Colonic mucosa (tissue), 4 donors: ENCODE results near the gene AP1S3. TPM values are rescaled to one million over a fixed set of nuclear protein-coding genes. Genes with fewer than 3 reads are reported as not detected.

ENCODE experiments used
- DNase-seq: peaks from one replicate; pipeline ENCODE4 v3.0.0-alpha.2; 2020
- H3K27ac ChIP-seq: fragments of 200-600 bp; one replicate; pipeline ENCODE4 v1.8.0; 2021
- H3K27me3 ChIP-seq: fragments of 200-600 bp; one replicate; pipeline ENCODE4 v1.8.0; 2021
- H3K36me3 ChIP-seq: fragments of 200-600 bp; one replicate; pipeline ENCODE4 v1.8.0; 2021
- H3K4me1 ChIP-seq: fragments of 200-600 bp; one replicate; pipeline ENCODE4 v1.8.0; 2021; ENCODE audit warnings: mild to moderate bottlenecking
- H3K4me3 ChIP-seq: fragments of 200-600 bp; one replicate; pipeline ENCODE4 v1.8.0; 2021
- H3K9ac ChIP-seq, 2 donors: one replicate each; pipeline ENCODE4 v1.7.0; 2013; ENCODE audit warnings: control low read depth in 2 of 2, low read depth in 2 of 2, low read length in 2 of 2
- H3K9me3 ChIP-seq: fragments of 200-600 bp; one replicate; pipeline ENCODE4 v1.8.0; 2021
- CTCF ChIP-seq: fragments of 200-600 bp; IDR thresholded peaks from one replicate; pipeline ENCODE4 v1.8.0; 2022; ENCODE audit warnings: antibody characterized with exemption, mild to moderate bottlenecking
- intact Hi-C: fragments of 100-400 bp; cut with DNase I; formaldehyde crosslinking; loops from one replicate; pipeline ENCODE4 v1.14.1; 2022
- total RNA-seq, 2 donors: library from RNA; stranded (reverse); fragmentation: NEBNext Ultra II Directional in 1 of 2; extraction: Animal tissue kit (Norgen Biotek cat#: 25700) in 1 of 2; gene quantifications; one replicate each; pipeline ENCODE4 v1.2.1, GENCODE V29; 2021
- donor health status: healthy.
- donor health status: DM: no; HTN: no; CAD: no.
- donor health status: DM: no; HTN: no; CAD: no.

AP1S3 gene
- 10 to 100 TPM in 1 of 2 donors, 1 to 10 TPM in 1; 8.8 to 12.0 TPM for total RNA-seq

GRCh38 chr2:223837287-223838061 lies at the start of gene AP1S3:
Gene AP1S3, minus strand, starts transcription at chr2:223837582. Its CDS starts 132 bp downstream, at chr2:223837450.
- H3K27ac ChIP-seq: peak within 1 kb of the TSS; percentile 66
- H3K36me3 ChIP-seq: no peaks in the 10 kb centered on the region
- peak within 1 kb of the TSS; percentile 61 for H3K4me3 ChIP-seq
- H3K4me1 ChIP-seq: peaks cover 7% of the 10 kb centered on the region
- DNase-seq: peak; percentile 91
- no peak for TF ChIP-seq CTCF
- H3K9ac ChIP-seq: peak within 1 kb of the TSS; percentile 73 to 80
- H3K27me3 ChIP-seq: no peaks in the 10 kb centered on the region
- H3K9me3 ChIP-seq: no peaks in the 10 kb centered on the region
- intact Hi-C loops: no loop called here

GRCh38 chr2:223887127-223887526 lies 49.7 kb upstream of the AP1S3 start:
- Histone ChIP-seq H3K4me1 (no peaks in the 10 kb centered on the region), H3K9ac (no peak overlapping the region), H3K36me3 (no peaks in the 10 kb centered on the region), H3K9me3 (no peaks in the 10 kb centered on the region), H3K4me3 (no peak overlapping the region), H3K27me3 (no peaks in the 10 kb centered on the region), H3K27ac (no peak overlapping the region)
- no peak for DNase-seq
- no peak for TF ChIP-seq CTCF
- intact Hi-C loops: no loop called here

- no peak overlapping the region for H3K4me3 ChIP-seq
- no peak for DNase-seq
- H3K9ac ChIP-seq: no peak overlapping the region
- TF ChIP-seq CTCF: no peak
- H3K27ac ChIP-seq: no peak overlapping the region
- no peaks in the 10 kb centered on the region for H3K36me3 ChIP-seq
- intact Hi-C loops: no loop called here
- no peaks in the 10 kb centered on the region for H3K27me3 ChIP-seq
- no peaks in the 10 kb centered on the region for H3K4me1 ChIP-seq
- no peaks in the 10 kb centered on the region for H3K9me3 ChIP-seq
These were observed 49.3 kb upstream of the AP1S3 start for GRCh38 chr2:223886726-223887125.

GRCh38 chr2:223884399-223884798 lies 47.0 kb upstream of the AP1S3 start:
- Histone ChIP-seq H3K4me3 (no peak overlapping the region), H3K27ac (no peak overlapping the region), H3K36me3 (peaks cover 5% of the 10 kb centered on the region), H3K9me3 (no peaks in the 10 kb centered on the region), H3K27me3 (no peaks in the 10 kb centered on the region), H3K4me1 (no peaks in the 10 kb centered on the region), H3K9ac (no peak overlapping the region)
- intact Hi-C loops: no loop called here
- TF ChIP-seq CTCF: no peak
- DNase-seq: no peak

- intact Hi-C loops: no loop called here
- H3K27me3 ChIP-seq: no peaks in the 10 kb centered on the region
- no peak overlapping the region for H3K9ac ChIP-seq
- H3K27ac ChIP-seq: no peak overlapping the region
- H3K4me1 ChIP-seq: no peaks in the 10 kb centered on the region
- no peak for TF ChIP-seq CTCF
- no peak for DNase-seq
- peaks cover 5% of the 10 kb centered on the region for H3K36me3 ChIP-seq
- no peaks in the 10 kb centered on the region for H3K9me3 ChIP-seq
- H3K4me3 ChIP-seq: no peak overlapping the region
These were observed 45.3 kb upstream of the AP1S3 start for GRCh38 chr2:223882715-223883114.
